HT1080 (cell line): Measurements from ENCODE around the gene PCDHGC4. TPM values are rescaled to one million over a fixed set of nuclear protein-coding genes. Genes with fewer than 3 reads are reported as not detected.
A peak's percentile ranks its signal among the peaks of the same experiment; 100 is the strongest.

Experiments
- DNase-seq: peaks from one replicate; pipeline ENCODE4 v3.0.0-alpha.2; 2015; ENCODE audit warnings: low read depth
- polyA plus RNA-seq, 2 experiments: library from polyadenylated mRNA; depleted of rRNA; stranded (reverse); fragments of >200 nt; gene quantifications; 2 replicates each; pipeline ENCODE4 v1.2.3, GENCODE V29; 2015
- total RNA-seq: library from RNA; depleted of rRNA; stranded (reverse); fragments of >200 nt; shearing (Covaris generic); gene quantifications from 2 replicates; pipeline ENCODE4 v1.2.3, GENCODE V29; 2014; rRNA removed

Gene PCDHGC4
- total RNA-seq: 0.14 and 0.33 TPM in 2 replicates
- 0.03 and 0.09 TPM in 2 replicates for polyA plus RNA-seq (2015; cell fraction: cytosol; rRNA removed)
- 0.14 and 0.24 TPM in 2 replicates for polyA plus RNA-seq (2015; cell fraction: nucleus; rRNA removed)

- DNase-seq: no peak
These were observed at the start of gene PCDHGC4 for GRCh38 chr5:141484641-141485311. Gene PCDHGC4 (plus strand): TSS chr5:141485030. CDS start chr5:141485174, 144 bp downstream.

- no peak for DNase-seq
These were observed 47.6 kb upstream of the PCDHGC4 start for GRCh38 chr5:141437221-141437620.

GRCh38 chr5:141439411-141440141 is 45.3 kb upstream of the PCDHGC4 start:
- DNase-seq: peak; percentile 5

GRCh38 chr5:141440341-141440740 is 44.5 kb upstream of the PCDHGC4 start:
- DNase-seq: no peak

- DNase-seq: no peak
These were observed 43.2 kb upstream of the PCDHGC4 start for GRCh38 chr5:141441571-141442170.

GRCh38 chr5:141465351-141465750 is 19.5 kb upstream of the PCDHGC4 start:
- DNase-seq: no peak

GRCh38 chr5:141475625-141476131 is 9.2 kb upstream of the PCDHGC4 start, which contains the start of gene PCDHGC3:
Gene PCDHGC3 (plus strand): TSS chr5:141475966. CDS start chr5:141476117, 151 bp downstream.
- DNase-seq: peak; percentile 94

GRCh38 chr5:141476132-141476911 is 8.5 kb upstream of the PCDHGC4 start:
- peak; percentile 62 for DNase-seq

- DNase-seq: no peak
These were observed 7.7 kb upstream of the PCDHGC4 start for GRCh38 chr5:141477044-141477575.

- no peak for DNase-seq
These were observed 7.0 kb upstream of the PCDHGC4 start for GRCh38 chr5:141477815-141478214.

- DNase-seq: peak; percentile 33
These were observed 6.4 kb upstream of the PCDHGC4 start for GRCh38 chr5:141478321-141478945.

- DNase-seq: no peak
These were observed 5.1 kb upstream of the PCDHGC4 start for GRCh38 chr5:141479776-141480175.

- DNase-seq: no peak
These were observed 928 bp upstream of the PCDHGC4 start for GRCh38 chr5:141483902-141484301.

GRCh38 chr5:141484310-141484640 is 555 bp upstream of the PCDHGC4 start:
- DNase-seq: no peak

- DNase-seq: no peak
These were observed 658 bp downstream of the PCDHGC4 start for GRCh38 chr5:141485321-141486055.

GRCh38 chr5:141486091-141486490 is 1.3 kb downstream of the PCDHGC4 start:
- DNase-seq: no peak

- DNase-seq: no peak
These were observed 2.3 kb downstream of the PCDHGC4 start for GRCh38 chr5:141487131-141487530.

- peak; percentile 81 for DNase-seq
These were observed 4.0 kb downstream of the PCDHGC4 start, which contains the start of gene PCDHGC5 for GRCh38 chr5:141488591-141489561. Gene PCDHGC5 (plus strand): TSS chr5:141489081. CDS start chr5:141489241, 160 bp downstream.
